GM06990 (cell line): Measurements from ENCODE around the gene CMTM1.
"Not testable (repeated sequence)": the region's sequence is repeated elsewhere in the genome, so short reads cannot be mapped to it uniquely, and the experiment has no call there.

ENCODE experiments used
- DNase-seq: peaks from one replicate; pipeline ENCODE4 v3.0.0-alpha.2; 2011; ENCODE audit not compliant: insufficient read length; ENCODE audit errors: extremely low read depth
- H3K27me3 ChIP-seq: replicated peaks from 2 replicates; pipeline ENCODE4 v1.6.0; 2011; ENCODE audit warnings: low read length; ENCODE audit not compliant: control insufficient read depth, insufficient read depth
- H3K36me3 ChIP-seq: 2 replicates; pipeline ENCODE4 v1.5.1; 2011; ENCODE audit warnings: low read length; ENCODE audit not compliant: control insufficient read depth, insufficient read depth
- H3K4me3 ChIP-seq: replicated peaks from 2 replicates; pipeline ENCODE4 v1.5.1; 2011; ENCODE audit warnings: low read depth, mild to moderate bottlenecking, control low read depth, low read length
- CTCF ChIP-seq: IDR thresholded peaks from 2 replicates; pipeline ENCODE4 v1.5.1; 2011; ENCODE audit warnings: low read length, control low read depth, mild to moderate bottlenecking, inconsistent platforms; ENCODE audit not compliant: insufficient read depth, poor library complexity, severe bottlenecking

The CMTM1 gene

GRCh38 chr16:66588981-66589713 is 22.9 kb downstream of the CMTM1 start:
- Histone ChIP-seq H3K36me3 (no peaks in the 10 kb centered on the region), H3K4me3 (no peak overlapping the region), H3K27me3 (no peaks in the 10 kb centered on the region; the same call in 1 of the 2 replicates)
- peak; percentile 56 for DNase-seq
- peak; percentile 96 for TF ChIP-seq CTCF

GRCh38 chr16:66590322-66590721 is 24.1 kb downstream of the CMTM1 start:
- no peak for TF ChIP-seq CTCF
- Histone ChIP-seq H3K4me3 (no peak overlapping the region), H3K27me3 (no peaks in the 10 kb centered on the region; the same call in 1 of the 2 replicates), H3K36me3 (no peaks in the 10 kb centered on the region)
- no peak for DNase-seq

- H3K27me3 ChIP-seq, result no peaks in the 10 kb centered on the region; the same call in 1 of the 2 replicates
Measured at GRCh38 chr16:66591018-66591417, 24.8 kb downstream of the CMTM1 start.

GRCh38 chr16:66592241-66592640 is 26.0 kb downstream of the CMTM1 start:
- H3K36me3 ChIP-seq, result no peaks in the 10 kb centered on the region
- no peaks in the 10 kb centered on the region for H3K27me3 ChIP-seq
- no peak for TF ChIP-seq CTCF
- no peak for DNase-seq
- H3K4me3 ChIP-seq, result no peak overlapping the region

More at GRCh38 chr16:66591018-66591417, 24.8 kb downstream of the CMTM1 start:
- Histone ChIP-seq H3K4me3 (no peak overlapping the region), H3K36me3 (no peaks in the 10 kb centered on the region)
- no peak for TF ChIP-seq CTCF
- DNase-seq, result no peak

GRCh38 chr16:66592814-66593213 is 26.6 kb downstream of the CMTM1 start:
- Histone ChIP-seq H3K36me3 (no peaks in the 10 kb centered on the region), H3K4me3 (no peak overlapping the region), H3K27me3 (no peaks in the 10 kb centered on the region)
- no peak for DNase-seq
- TF ChIP-seq CTCF, result no peak

- no peaks in the 10 kb centered on the region for H3K36me3 ChIP-seq
- DNase-seq, result no peak
- H3K27me3 ChIP-seq, result no peaks in the 10 kb centered on the region
- no peak overlapping the region for H3K4me3 ChIP-seq
- no peak for TF ChIP-seq CTCF
Measured at GRCh38 chr16:66594739-66595138, 28.5 kb downstream of the CMTM1 start.

GRCh38 chr16:66596559-66596958 is 30.3 kb downstream of the CMTM1 start:
- not testable (repeated sequence) for H3K36me3 ChIP-seq, H3K4me3 ChIP-seq, H3K27me3 ChIP-seq, DNase-seq
